Gastroesophageal sphincter (tissue), 4 donors: ENCODE results near the gene KCNG4. TPM values are rescaled to one million over a fixed set of nuclear protein-coding genes. Genes with fewer than 3 reads are reported as not detected.

Experiments
- ATAC-seq: fragments of 150-250 bp; one replicate; pipeline ENCODE4 v1.9.1; 2016; ENCODE audit warnings: mild to moderate bottlenecking, moderate library complexity
- H3K27ac ChIP-seq, 4 donors: fragments of 200-600 bp; sonication (generic) in 3 of 4; 1 replicate in 3 of 4; 2 replicates in 1 of 4; pipeline ENCODE4 v1.5.1; 2016 to 2019
- H3K27me3 ChIP-seq: fragments of 200-600 bp; sonication (generic); one replicate; pipeline ENCODE4 v1.5.1; 2019
- H3K36me3 ChIP-seq, 2 donors: fragments of 200-600 bp; sonication (generic); one replicate each; pipeline ENCODE4 v1.5.1; 2019; ENCODE audit warnings: control low read depth in 1 of 2
- H3K4me1 ChIP-seq, 3 donors: fragments of 200-600 bp; sonication (generic); 1 replicate in 2 of 3; 2 replicates in 1 of 3; pipeline ENCODE4 v1.5.1; 2016 to 2019; ENCODE audit warnings: control low read depth in 2 of 3
- H3K4me3 ChIP-seq, 2 donors: fragments of 200-600 bp; sonication (generic); one replicate each; pipeline ENCODE4 v1.5.1; 2019; ENCODE audit warnings: mild to moderate bottlenecking in 1 of 2, moderate library complexity in 1 of 2
- H3K9me3 ChIP-seq, 3 donors: fragments of 200-600 bp; sonication (generic); one replicate each; pipeline ENCODE4 v1.5.1; 2017 to 2019; ENCODE audit warnings: control low read depth in 2 of 3
- EP300 ChIP-seq: sonication (generic); formaldehyde crosslinking; IDR thresholded peaks from one replicate; pipeline ENCODE4 v1.6.1; 2017; ENCODE audit warnings: antibody characterized with exemption, mild to moderate bottlenecking
- POLR2A ChIP-seq, 2 donors: fragments of 450-650 bp; IDR thresholded peaks; one replicate each; pipeline ENCODE4 v1.6.1; 2017; ENCODE audit warnings: antibody characterized with exemption in 2 of 2, mild to moderate bottlenecking in 2 of 2, moderate library complexity in 1 of 2
- POLR2AphosphoS5 ChIP-seq: sonication (generic); formaldehyde crosslinking; IDR thresholded peaks from one replicate; pipeline ENCODE4 v1.6.1; 2017; ENCODE audit warnings: antibody characterized with exemption
- WGBS, 2 donors: methylation state at CpG; one replicate each; pipeline ENCODE4 v1.1.5; 2018; ENCODE audit warnings: low coverage in 1 of 2; 5-methylcytosine and 5-hydroxymethylcytosine counted together
- total RNA-seq, 4 donors: library from RNA; depleted of rRNA; stranded (reverse); fragments of >200 nt; gene quantifications; one replicate each; pipeline ENCODE4 v1.1.0, GENCODE V29; 2016
- TF ChIP-seq, protein P1 (sequence below), 4 experiments: fragments of 200-600 bp in 2 of 4; fragments of 450-650 bp in 2 of 4; sonication (generic) in 1 of 4; IDR thresholded peaks; one replicate each; pipeline ENCODE4 v1.5.1; 2017 to 2019; ENCODE audit warnings: antibody characterized with exemption in 4 of 4, mild to moderate bottlenecking in 2 of 4, moderate library complexity in 2 of 4

Gene KCNG4
- total RNA-seq, 4 donors from 2014 or later, result not detected

- Histone ChIP-seq H3K4me1 (peaks cover 0 to 55% (median 20%) of the 10 kb centered on the region in 3 donors), H3K4me3 (no peak overlapping the region), H3K27ac (peak overlapping the region in 1 of 4 donors; percentile 38), H3K27me3 (no peaks in the 10 kb centered on the region), H3K36me3 (peaks cover 0 to 71% of the 10 kb centered on the region in 2 donors), H3K9me3 (no peaks in the 10 kb centered on the region)
- TF ChIP-seq EP300 (no peak), POLR2AphosphoS5 (no peak), POLR2A (IDR thresholded peaks at IDR 0.05) (no peak)
- TF ChIP-seq, protein P1, sequence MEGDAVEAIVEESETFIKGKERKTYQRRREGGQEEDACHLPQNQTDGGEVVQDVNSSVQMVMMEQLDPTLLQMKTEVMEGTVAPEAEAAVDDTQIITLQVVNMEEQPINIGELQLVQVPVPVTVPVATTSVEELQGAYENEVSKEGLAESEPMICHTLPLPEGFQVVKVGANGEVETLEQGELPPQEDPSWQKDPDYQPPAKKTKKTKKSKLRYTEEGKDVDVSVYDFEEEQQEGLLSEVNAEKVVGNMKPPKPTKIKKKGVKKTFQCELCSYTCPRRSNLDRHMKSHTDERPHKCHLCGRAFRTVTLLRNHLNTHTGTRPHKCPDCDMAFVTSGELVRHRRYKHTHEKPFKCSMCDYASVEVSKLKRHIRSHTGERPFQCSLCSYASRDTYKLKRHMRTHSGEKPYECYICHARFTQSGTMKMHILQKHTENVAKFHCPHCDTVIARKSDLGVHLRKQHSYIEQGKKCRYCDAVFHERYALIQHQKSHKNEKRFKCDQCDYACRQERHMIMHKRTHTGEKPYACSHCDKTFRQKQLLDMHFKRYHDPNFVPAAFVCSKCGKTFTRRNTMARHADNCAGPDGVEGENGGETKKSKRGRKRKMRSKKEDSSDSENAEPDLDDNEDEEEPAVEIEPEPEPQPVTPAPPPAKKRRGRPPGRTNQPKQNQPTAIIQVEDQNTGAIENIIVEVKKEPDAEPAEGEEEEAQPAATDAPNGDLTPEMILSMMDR (IDR thresholded peaks at IDR 0.05), result no peak
- WGBS, 2 donors, result no CpG with 5 or more reads among the region's 41 CpGs
- ATAC-seq, result no peak
Observed at GRCh38 chr16:84181144-84181915, 58.5 kb downstream of the KCNG4 start.

- peak overlapping the region in 1 of 4 donors; percentile 38 for H3K27ac ChIP-seq
- peaks cover 0 to 71% of the 10 kb centered on the region in 2 donors for H3K36me3 ChIP-seq
- H3K9me3 ChIP-seq, result no peaks in the 10 kb centered on the region
- WGBS, 2 donors, result 93% methylated on average over 3 of the region's 21 CpGs; no CpG with 5 or more reads in 1 of the 2 donors
- H3K4me3 ChIP-seq, result no peak overlapping the region
- TF ChIP-seq POLR2AphosphoS5, result no peak
- TF ChIP-seq EP300, result no peak
- TF ChIP-seq POLR2A (IDR thresholded peaks at IDR 0.05), result no peak
- TF ChIP-seq, protein P1 (IDR thresholded peaks at IDR 0.05), result no peak
- H3K27me3 ChIP-seq, result no peaks in the 10 kb centered on the region
- H3K4me1 ChIP-seq, result peaks cover 0 to 55% (median 21%) of the 10 kb centered on the region in 3 donors
- ATAC-seq, result no peak
Observed at GRCh38 chr16:84180519-84181140, 59.2 kb downstream of the KCNG4 start.

GRCh38 chr16:84179612-84180320, 60.0 kb downstream of the KCNG4 start:
- 93% methylated on average over 6 of the region's 33 CpGs; no CpG with 5 or more reads in 1 of the 2 donors for WGBS, 2 donors
- peaks cover 0 to 55% (median 21%) of the 10 kb centered on the region in 3 donors for H3K4me1 ChIP-seq
- H3K4me3 ChIP-seq, result no peak overlapping the region
- H3K9me3 ChIP-seq, result no peaks in the 10 kb centered on the region
- H3K36me3 ChIP-seq, result peaks cover 0 to 67% of the 10 kb centered on the region in 2 donors
- no peak for ATAC-seq
- peak overlapping the region in 1 of 4 donors; percentile 64 for H3K27ac ChIP-seq
- TF ChIP-seq, protein P1 (IDR thresholded peaks at IDR 0.05), result no peak
- no peak for TF ChIP-seq POLR2AphosphoS5
- no peak for TF ChIP-seq EP300
- no peak for TF ChIP-seq POLR2A (IDR thresholded peaks at IDR 0.05)
- no peaks in the 10 kb centered on the region for H3K27me3 ChIP-seq

DNA sequence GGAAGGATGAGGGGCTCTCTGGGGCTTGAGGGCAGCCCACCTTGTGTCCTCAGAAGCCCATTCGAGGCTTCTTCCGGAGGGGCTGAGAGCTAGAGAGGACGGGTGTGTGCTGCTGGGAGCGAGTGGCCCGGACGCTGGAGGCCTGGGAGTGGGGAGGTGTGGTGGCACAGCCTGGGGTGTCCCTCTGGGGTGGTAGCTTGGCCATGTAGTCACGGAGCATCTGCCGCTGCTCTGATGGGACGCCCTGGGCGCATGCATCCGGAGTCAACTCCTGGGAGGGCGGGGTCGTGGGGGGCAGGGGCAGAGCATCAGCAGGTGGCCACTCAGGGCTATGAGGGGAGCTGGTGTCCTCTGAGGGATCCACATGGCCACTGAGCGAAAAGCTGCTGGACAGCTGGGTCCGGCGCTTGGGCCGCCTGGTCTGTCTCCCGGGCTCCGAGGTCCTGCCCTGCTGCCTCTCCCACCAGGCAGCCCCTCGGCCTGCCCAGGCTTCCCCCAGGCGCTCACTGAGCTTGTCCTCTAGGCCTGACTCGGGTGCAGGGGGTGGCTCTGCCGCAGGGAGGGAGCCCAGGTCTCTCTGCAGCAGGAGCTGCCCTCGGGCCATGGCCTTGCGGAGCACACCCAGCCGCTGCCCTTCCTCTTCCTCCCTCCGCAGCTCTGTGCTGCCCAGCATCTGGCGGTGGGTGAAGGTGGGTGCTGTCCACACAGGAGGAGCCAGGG, 60.8 kb downstream of the KCNG4 start:
- Histone ChIP-seq H3K36me3 (peaks cover 0 to 60% of the 10 kb centered on the region in 2 donors), H3K27me3 (no peaks in the 10 kb centered on the region), H3K27ac (peak overlapping the region in 2 of 4 donors; percentile 64 to 76), H3K4me1 (peaks cover 0 to 51% (median 21%) of the 10 kb centered on the region in 3 donors), H3K9me3 (no peaks in the 10 kb centered on the region), H3K4me3 (no peak overlapping the region)
- no peak for ATAC-seq
- TF ChIP-seq POLR2A (IDR thresholded peaks at IDR 0.05) (no peak), EP300 (no peak), POLR2AphosphoS5 (no peak)
- TF ChIP-seq, protein P1 (IDR thresholded peaks at IDR 0.05), result no peak
- 100% methylated on average over 1 of the region's 28 CpGs; no CpG with 5 or more reads in 1 of the 2 donors for WGBS, 2 donors
